Measurements from ENCODE around the gene RNASE4. TPM values are rescaled to one million over a fixed set of nuclear protein-coding genes. Genes with fewer than 3 reads are reported as not detected.

RNASE4 gene
- total and polyA plus RNA-seq, 2 experiments from 2014 or later, result 0.29 to 2.0 TPM

DNA sequence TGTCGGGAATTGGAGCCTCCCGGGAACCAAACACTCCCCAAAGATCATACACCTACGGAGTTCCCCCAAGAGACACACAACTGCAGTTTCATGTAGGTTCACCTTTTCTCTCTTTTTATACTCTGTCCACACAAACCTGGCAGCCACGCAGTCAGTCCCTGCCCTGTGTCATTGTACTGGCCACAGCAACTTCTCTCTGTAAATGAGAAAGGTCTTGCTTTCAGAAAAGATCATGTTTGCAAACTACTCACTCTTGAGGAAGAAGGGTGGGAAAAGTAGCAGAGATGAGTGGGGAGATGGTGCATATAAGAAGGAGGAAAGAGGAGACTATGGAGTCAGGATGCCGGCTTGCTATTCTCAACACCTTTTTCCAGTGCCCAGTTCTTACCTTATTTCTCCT is 14.6 kb downstream of the RNASE4 start (continued):
- TF ChIP-seq, protein P1, sequence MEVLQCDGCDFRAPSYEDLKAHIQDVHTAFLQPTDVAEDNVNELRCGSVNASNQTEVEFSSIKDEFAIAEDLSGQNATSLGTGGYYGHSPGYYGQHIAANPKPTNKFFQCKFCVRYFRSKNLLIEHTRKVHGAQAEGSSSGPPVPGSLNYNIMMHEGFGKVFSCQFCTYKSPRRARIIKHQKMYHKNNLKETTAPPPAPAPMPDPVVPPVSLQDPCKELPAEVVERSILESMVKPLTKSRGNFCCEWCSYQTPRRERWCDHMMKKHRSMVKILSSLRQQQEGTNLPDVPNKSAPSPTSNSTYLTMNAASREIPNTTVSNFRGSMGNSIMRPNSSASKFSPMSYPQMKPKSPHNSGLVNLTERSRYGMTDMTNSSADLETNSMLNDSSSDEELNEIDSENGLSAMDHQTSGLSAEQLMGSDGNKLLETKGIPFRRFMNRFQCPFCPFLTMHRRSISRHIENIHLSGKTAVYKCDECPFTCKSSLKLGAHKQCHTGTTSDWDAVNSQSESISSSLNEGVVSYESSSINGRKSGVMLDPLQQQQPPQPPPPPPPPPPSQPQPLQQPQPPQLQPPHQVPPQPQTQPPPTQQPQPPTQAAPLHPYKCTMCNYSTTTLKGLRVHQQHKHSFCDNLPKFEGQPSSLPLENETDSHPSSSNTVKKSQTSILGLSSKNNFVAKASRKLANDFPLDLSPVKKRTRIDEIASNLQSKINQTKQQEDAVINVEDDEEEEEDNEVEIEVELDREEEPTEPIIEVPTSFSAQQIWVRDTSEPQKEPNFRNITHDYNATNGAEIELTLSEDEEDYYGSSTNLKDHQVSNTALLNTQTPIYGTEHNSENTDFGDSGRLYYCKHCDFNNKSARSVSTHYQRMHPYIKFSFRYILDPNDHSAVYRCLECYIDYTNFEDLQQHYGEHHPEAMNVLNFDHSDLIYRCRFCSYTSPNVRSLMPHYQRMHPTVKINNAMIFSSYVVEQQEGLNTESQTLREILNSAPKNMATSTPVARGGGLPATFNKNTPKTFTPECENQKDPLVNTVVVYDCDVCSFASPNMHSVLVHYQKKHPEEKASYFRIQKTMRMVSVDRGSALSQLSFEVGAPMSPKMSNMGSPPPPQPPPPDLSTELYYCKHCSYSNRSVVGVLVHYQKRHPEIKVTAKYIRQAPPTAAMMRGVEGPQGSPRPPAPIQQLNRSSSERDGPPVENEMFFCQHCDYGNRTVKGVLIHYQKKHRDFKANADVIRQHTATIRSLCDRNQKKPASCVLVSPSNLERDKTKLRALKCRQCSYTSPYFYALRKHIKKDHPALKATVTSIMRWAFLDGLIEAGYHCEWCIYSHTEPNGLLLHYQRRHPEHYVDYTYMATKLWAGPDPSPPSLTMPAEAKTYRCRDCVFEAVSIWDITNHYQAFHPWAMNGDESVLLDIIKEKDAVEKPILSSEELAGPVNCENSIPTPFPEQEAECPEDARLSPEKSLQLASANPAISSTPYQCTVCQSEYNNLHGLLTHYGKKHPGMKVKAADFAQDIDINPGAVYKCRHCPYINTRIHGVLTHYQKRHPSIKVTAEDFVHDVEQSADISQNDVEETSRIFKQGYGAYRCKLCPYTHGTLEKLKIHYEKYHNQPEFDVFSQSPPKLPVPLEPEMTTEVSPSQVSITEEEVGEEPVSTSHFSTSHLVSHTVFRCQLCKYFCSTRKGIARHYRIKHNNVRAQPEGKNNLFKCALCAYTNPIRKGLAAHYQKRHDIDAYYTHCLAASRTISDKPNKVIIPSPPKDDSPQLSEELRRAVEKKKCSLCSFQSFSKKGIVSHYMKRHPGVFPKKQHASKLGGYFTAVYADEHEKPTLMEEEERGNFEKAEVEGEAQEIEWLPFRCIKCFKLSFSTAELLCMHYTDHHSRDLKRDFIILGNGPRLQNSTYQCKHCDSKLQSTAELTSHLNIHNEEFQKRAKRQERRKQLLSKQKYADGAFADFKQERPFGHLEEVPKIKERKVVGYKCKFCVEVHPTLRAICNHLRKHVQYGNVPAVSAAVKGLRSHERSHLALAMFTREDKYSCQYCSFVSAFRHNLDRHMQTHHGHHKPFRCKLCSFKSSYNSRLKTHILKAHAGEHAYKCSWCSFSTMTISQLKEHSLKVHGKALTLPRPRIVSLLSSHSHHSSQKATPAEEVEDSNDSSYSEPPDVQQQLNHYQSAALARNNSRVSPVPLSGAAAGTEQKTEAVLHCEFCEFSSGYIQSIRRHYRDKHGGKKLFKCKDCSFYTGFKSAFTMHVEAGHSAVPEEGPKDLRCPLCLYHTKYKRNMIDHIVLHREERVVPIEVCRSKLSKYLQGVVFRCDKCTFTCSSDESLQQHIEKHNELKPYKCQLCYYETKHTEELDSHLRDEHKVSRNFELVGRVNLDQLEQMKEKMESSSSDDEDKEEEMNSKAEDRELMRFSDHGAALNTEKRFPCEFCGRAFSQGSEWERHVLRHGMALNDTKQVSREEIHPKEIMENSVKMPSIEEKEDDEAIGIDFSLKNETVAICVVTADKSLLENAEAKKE (CRISPR knock-in tag; IDR thresholded peaks at IDR 0.05), result no peak

DNA sequence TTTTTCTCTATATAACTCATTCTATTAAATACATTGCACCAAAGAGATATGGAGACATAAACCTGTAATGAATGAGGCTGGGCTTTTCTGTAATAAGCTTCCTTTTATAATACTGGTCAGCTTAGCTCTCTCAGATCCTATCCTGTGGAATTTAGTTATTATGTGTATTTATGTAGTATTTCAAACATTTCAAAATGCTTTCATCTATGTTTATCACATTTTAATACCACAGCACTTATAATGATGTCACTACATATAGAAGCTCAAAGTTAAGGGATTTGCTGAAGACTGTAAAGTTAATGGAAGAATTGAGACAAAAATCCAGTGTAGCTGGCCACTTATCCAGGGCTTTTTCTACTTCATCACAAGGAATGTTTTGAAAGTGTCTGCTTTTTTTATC is 15.6 kb downstream of the RNASE4 start:
- no peak overlapping the region for H3K27ac ChIP-seq (ENCODE audit: low read depth)
- H3K4me3 Mint-ChIP-seq, result no peak overlapping the region
- no peak overlapping the region for H3K4me3 ChIP-seq
- no peaks in the 10 kb centered on the region for H3K36me3 ChIP-seq (ENCODE audit: insufficient read depth)
- H3F3A ChIP-seq (replicated peaks; ENCODE audit: low read depth), result no peaks in the 10 kb centered on the region
- TF ChIP-seq, protein P2, sequence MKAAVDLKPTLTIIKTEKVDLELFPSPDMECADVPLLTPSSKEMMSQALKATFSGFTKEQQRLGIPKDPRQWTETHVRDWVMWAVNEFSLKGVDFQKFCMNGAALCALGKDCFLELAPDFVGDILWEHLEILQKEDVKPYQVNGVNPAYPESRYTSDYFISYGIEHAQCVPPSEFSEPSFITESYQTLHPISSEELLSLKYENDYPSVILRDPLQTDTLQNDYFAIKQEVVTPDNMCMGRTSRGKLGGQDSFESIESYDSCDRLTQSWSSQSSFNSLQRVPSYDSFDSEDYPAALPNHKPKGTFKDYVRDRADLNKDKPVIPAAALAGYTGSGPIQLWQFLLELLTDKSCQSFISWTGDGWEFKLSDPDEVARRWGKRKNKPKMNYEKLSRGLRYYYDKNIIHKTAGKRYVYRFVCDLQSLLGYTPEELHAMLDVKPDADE (IDR thresholded peaks at IDR 0.05), result no peak
- TF ChIP-seq, protein P3, sequence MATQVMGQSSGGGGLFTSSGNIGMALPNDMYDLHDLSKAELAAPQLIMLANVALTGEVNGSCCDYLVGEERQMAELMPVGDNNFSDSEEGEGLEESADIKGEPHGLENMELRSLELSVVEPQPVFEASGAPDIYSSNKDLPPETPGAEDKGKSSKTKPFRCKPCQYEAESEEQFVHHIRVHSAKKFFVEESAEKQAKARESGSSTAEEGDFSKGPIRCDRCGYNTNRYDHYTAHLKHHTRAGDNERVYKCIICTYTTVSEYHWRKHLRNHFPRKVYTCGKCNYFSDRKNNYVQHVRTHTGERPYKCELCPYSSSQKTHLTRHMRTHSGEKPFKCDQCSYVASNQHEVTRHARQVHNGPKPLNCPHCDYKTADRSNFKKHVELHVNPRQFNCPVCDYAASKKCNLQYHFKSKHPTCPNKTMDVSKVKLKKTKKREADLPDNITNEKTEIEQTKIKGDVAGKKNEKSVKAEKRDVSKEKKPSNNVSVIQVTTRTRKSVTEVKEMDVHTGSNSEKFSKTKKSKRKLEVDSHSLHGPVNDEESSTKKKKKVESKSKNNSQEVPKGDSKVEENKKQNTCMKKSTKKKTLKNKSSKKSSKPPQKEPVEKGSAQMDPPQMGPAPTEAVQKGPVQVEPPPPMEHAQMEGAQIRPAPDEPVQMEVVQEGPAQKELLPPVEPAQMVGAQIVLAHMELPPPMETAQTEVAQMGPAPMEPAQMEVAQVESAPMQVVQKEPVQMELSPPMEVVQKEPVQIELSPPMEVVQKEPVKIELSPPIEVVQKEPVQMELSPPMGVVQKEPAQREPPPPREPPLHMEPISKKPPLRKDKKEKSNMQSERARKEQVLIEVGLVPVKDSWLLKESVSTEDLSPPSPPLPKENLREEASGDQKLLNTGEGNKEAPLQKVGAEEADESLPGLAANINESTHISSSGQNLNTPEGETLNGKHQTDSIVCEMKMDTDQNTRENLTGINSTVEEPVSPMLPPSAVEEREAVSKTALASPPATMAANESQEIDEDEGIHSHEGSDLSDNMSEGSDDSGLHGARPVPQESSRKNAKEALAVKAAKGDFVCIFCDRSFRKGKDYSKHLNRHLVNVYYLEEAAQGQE (IDR thresholded peaks at IDR 0.05; ENCODE audit: unreplicated experiment), result no peak
- TF ChIP-seq EZH2phosphoT487 (IDR thresholded peaks at IDR 0.05; ENCODE audit: unreplicated experiment) (no peak), JUNB (IDR thresholded peaks at IDR 0.05; ENCODE audit: unreplicated experiment) (no peak), NANOG (IDR thresholded peaks at IDR 0.05; ENCODE audit: borderline replicate concordance) (no peak), ZNF114 (CRISPR knock-in tag; IDR thresholded peaks at IDR 0.05) (no peak), EZH2 (IDR thresholded peaks at IDR 0.05; ENCODE audit: low read depth, unreplicated experiment) (no peak)
- TF ChIP-seq, protein P4, sequence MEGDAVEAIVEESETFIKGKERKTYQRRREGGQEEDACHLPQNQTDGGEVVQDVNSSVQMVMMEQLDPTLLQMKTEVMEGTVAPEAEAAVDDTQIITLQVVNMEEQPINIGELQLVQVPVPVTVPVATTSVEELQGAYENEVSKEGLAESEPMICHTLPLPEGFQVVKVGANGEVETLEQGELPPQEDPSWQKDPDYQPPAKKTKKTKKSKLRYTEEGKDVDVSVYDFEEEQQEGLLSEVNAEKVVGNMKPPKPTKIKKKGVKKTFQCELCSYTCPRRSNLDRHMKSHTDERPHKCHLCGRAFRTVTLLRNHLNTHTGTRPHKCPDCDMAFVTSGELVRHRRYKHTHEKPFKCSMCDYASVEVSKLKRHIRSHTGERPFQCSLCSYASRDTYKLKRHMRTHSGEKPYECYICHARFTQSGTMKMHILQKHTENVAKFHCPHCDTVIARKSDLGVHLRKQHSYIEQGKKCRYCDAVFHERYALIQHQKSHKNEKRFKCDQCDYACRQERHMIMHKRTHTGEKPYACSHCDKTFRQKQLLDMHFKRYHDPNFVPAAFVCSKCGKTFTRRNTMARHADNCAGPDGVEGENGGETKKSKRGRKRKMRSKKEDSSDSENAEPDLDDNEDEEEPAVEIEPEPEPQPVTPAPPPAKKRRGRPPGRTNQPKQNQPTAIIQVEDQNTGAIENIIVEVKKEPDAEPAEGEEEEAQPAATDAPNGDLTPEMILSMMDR (conservative IDR thresholded peaks at IDR 0.05; ENCODE audit: low read depth in 2 of 2), result no peak
- H3K9me2 ChIP-seq (ENCODE audit: insufficient read depth), result no peaks in the 10 kb centered on the region
- no peaks in the 10 kb centered on the region for H3K9me3 Mint-ChIP-seq
- no peaks in the 10 kb centered on the region for H3K27me3 ChIP-seq (ENCODE audit: insufficient read depth)
- peaks cover 46% of the 10 kb centered on the region for H3K36me3 Mint-ChIP-seq (ENCODE audit: low read depth)
- H3K27ac Mint-ChIP-seq, result no peak overlapping the region
- H3K4me1 Mint-ChIP-seq, result peaks cover 21% of the 10 kb centered on the region
- no peak overlapping the region for H2AFZ ChIP-seq
- no peaks in the 10 kb centered on the region for H4K20me1 ChIP-seq (replicated peaks; ENCODE audit: insufficient read depth)
- ATAC-seq, result no peak
- DNase-seq (ENCODE audit: low spot score), result no peak
- H3K4me1 ChIP-seq (ENCODE audit: insufficient read depth), result no peaks in the 10 kb centered on the region
- H3K79me2 ChIP-seq (replicated peaks; ENCODE audit: insufficient read depth), result no peaks in the 10 kb centered on the region
- H3K27me3 Mint-ChIP-seq (ENCODE audit: insufficient read depth, low read depth, poor library complexity), result peaks cover 2% of the 10 kb centered on the region
- no peak overlapping the region for H3K4me2 ChIP-seq
